Measurements from ENCODE around the gene GRK1.

DNA sequence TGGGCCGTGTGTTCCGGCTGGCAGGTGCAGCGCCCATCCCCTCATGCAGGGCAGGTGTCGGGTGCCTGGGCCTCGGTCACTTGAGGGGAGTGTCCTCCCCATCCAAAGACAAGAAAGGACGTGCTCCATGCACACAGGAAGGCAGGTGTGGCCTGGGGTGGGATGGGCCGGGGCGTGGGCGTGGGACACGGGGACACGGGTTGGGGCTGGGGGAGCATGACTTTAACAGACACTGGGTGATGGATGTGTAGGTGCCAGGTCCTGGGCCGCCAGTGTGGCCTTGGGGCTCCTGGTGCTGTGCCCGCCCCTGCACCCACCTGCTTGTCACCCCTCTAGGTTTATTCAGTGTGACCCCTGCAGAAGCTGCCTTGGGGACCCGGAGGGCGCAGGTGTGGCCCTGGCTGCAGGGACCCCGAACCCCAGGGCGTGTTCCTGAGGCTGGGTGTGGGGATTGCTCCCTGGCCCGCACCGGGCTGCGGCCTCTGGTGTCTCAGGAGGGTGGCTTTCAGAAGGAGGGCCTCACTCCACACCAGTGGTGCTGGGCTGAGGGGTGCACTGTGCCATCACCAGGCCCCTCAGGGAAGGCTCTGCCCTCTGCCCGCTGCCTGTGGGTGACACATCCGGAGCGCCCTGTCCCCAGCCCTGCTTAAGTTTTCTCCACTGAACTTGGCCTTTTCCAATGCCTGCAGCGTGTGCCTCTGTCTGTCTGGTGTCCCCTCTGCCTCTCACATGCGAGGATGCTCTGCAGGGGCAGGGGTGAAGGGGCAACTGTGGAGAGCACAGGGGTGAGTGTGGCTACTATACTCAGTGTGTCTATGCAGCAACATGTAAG is 97.2 kb downstream of the GRK1 start:
- TF ChIP-seq EZH2 (IDR thresholded peaks at IDR 0.05) (no peak), POLR2AphosphoS5 (IDR thresholded peaks at IDR 0.05; ENCODE audit: borderline replicate concordance, low read depth, low read length) (no peak), FOXP2 (optimal IDR thresholded peaks at IDR 0.05; ENCODE audit: control extremely low read depth, extremely low read length, insufficient read depth) (no peak)

Data from SK-N-MC (cell line).